HUES6 (cell line): ENCODE results near the gene LAMTOR3.
"Not testable (repeated sequence)": the region's sequence is repeated elsewhere in the genome, so short reads cannot be mapped to it uniquely, and the experiment has no call there.

Experiments used
- H3K27ac ChIP-seq: 2 replicates; pipeline ENCODE4 v1.7.0; 2013; ENCODE audit warnings: low read depth, mild to moderate bottlenecking, low read length, inconsistent platforms
- H3K27me3 ChIP-seq: 2 replicates; pipeline ENCODE4 v1.6.1; 2013; ENCODE audit warnings: low read length; ENCODE audit not compliant: control insufficient read depth, insufficient read depth
- H3K36me3 ChIP-seq: 2 replicates; pipeline ENCODE4 v1.6.1; 2013; ENCODE audit warnings: low read length; ENCODE audit not compliant: control insufficient read depth, insufficient read depth
- H3K4me1 ChIP-seq: 2 replicates; pipeline ENCODE4 v1.6.1; 2013; ENCODE audit warnings: low read length; ENCODE audit not compliant: control insufficient read depth, insufficient read depth
- H3K4me3 ChIP-seq: 2 replicates; pipeline ENCODE4 v1.5.1; 2013; ENCODE audit warnings: low read depth, low read length
- H3K9ac ChIP-seq: one replicate; pipeline ENCODE4 v1.6.1; 2013; ENCODE audit warnings: mild to moderate bottlenecking, low read length
- H3K9me3 ChIP-seq: 2 replicates; pipeline ENCODE4 v1.6.1; 2013; ENCODE audit warnings: low read depth, low read length; ENCODE audit not compliant: control insufficient read depth, insufficient read depth

The LAMTOR3 gene

DNA sequence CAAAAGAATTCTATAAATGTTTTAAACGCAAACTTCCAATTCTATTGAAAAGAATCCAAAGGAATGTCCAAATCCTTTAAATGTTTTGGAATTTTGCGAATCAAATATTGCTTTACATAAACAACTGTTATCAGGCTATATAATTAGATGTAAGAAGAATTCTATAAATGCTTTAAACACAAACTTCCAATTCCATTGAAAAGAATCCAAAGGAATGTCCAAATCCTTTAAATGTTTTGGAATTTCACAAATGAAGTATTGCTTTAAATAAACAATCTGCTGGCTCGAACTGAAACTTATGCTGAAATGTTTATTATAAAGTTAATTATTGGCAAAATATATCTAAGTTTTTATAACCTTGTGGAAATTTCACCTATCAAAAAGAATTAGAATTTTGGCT lies 61.5 kb downstream of the LAMTOR3 start:
- Histone ChIP-seq H3K4me3 (no peak overlapping the region), H3K9me3 (no peaks in the 10 kb centered on the region), H3K9ac (no peak overlapping the region), H3K4me1 (no peaks in the 10 kb centered on the region), H3K27ac (no peak overlapping the region), H3K27me3 (no peaks in the 10 kb centered on the region), H3K36me3 (no peaks in the 10 kb centered on the region)

DNA sequence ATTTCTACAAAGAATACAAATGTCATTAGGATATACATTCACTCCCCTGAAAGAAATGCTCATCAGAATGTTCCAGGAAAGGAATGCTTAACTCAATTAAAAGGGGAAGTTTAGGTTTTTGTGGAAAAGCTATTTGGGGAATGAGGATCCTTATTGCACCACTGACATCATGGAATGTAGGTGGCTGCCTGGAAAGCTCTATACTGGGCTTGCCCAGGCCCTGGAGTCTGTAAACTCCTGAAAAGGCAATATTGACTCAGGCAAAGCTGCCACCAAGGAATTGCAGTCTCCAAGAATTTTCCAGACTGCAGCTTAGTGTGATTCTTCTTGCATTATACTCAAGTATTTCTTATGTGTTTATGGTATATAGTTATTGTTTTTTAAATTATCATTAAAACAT lies 61.9 kb downstream of the LAMTOR3 start:
- Histone ChIP-seq H3K9ac (no peak overlapping the region), H3K4me1 (no peaks in the 10 kb centered on the region), H3K27ac (no peak overlapping the region), H3K4me3 (no peak overlapping the region), H3K27me3 (no peaks in the 10 kb centered on the region), H3K9me3 (no peaks in the 10 kb centered on the region), H3K36me3 (no peaks in the 10 kb centered on the region)

DNA sequence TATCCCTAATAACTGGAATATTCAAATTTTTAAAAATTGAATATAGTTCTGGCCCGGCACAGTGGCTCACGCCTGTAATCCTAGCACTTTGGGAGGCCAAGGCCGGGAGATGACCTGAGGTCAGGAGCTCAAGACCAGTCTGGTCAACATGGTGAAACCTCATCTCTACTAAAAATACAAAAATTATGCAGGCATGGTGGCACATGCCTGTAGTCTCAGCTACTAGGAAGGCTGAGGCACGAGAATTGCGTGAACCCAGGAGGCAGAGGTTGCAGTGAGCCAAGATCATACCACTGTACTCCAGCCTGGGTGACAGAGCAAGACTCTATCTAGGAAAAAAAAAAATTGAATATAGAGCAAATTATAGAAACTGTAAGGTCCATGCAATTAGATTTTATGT lies 64.2 kb downstream of the LAMTOR3 start:
- not testable (repeated sequence) for H3K27ac ChIP-seq, H3K4me3 ChIP-seq, H3K36me3 ChIP-seq, H3K27me3 ChIP-seq, H3K9ac ChIP-seq, H3K4me1 ChIP-seq, H3K9me3 ChIP-seq

DNA sequence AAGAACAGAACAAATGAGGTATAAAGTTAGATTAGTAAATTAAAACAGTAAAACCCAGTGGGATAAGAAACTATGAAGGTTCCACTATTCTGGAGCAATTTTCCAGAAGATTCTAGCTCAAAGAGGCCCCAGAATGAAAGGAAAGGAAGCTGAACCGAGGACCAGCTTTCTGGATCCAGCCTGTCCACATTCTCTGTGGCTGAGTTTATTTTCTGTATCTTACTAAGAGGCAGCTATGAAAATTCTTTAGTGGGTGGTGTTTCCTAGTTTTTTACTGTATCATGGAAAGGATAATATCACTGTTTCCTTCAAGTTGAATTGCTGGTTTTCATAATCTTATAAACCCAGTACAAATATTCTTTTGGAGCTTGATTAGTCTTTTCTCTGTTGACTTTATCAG lies 65.8 kb downstream of the LAMTOR3 start:
- H3K27ac ChIP-seq, result no peak overlapping the region
- no peaks in the 10 kb centered on the region for H3K9me3 ChIP-seq
- no peaks in the 10 kb centered on the region for H3K4me1 ChIP-seq
- no peaks in the 10 kb centered on the region for H3K27me3 ChIP-seq
- no peak overlapping the region for H3K4me3 ChIP-seq
- H3K9ac ChIP-seq, result no peak overlapping the region
- H3K36me3 ChIP-seq, result no peaks in the 10 kb centered on the region
